K562 (cell line): ENCODE data around the gene HRH3. TPM values are rescaled to one million over a fixed set of nuclear protein-coding genes. Genes with fewer than 3 reads are reported as not detected.

Experiments
- ATAC-seq: fragments of 200-7000 bp; cut with Tn5 transposase; 3 replicates; pipeline ENCODE4 v1.9.1; 2020; ENCODE audit warnings: moderate library complexity
- BruUV-seq: library from RNA; stranded (reverse); fragments of 400-500 nt; replicated peaks from 2 replicates; lab custom pipeline; 2021; lab: Mats Ljungman, UMichigan
- CTCF ChIA-PET: fragments of 300-600 bp; formaldehyde crosslinking; extraction: SDS; loops from one replicate; lab custom pipeline; 2021; ENCODE audit warnings: low intra/inter-chr PET ratio; lab: Yijun Ruan, JAX
- POLR2A ChIA-PET: fragments of 300-600, 350-650 bp; sonication (Branson Sonifier 250); formaldehyde crosslinking; extraction: SDS; loops from one replicate; lab custom pipeline; 2021; ENCODE audit warnings: antibody characterized with exemption, inconsistent platforms; lab: Yijun Ruan, JAX
- DNase-seq, 4 experiments: peaks; one replicate each; pipeline versions ENCODE4 v3.0.0 to v3.0.0-alpha.2; 2011 to 2018; ENCODE audit warnings: low spot score in 3 of 4, mixed read lengths in 3 of 4; ENCODE audit errors: extremely low read depth in 1 of 4
- FAIRE-seq: peaks from 2 replicates; lab custom pipeline; 2011; peaks lifted over from hg19 to GRCh38; lab: Jason Lieb, UNC
- H2AFZ ChIP-seq: 2 replicates; pipeline ENCODE4 v1.6.0; 2011; ENCODE audit warnings: low read depth, low read length, control low read depth, inconsistent platforms
- H3K27ac ChIP-seq: fragments of 200-600 bp; 3 replicates; pipeline ENCODE4 v1.8.0; 2011; ENCODE audit warnings: low read depth, mild to moderate bottlenecking, control low read depth, inconsistent platforms, low read length, moderate library complexity, mixed read lengths; ENCODE audit errors: extremely low read depth
- H3K27me3 ChIP-seq, 2 experiments: fragments of 300-600 bp in 1 of 2; 2 replicates in 1 of 2; 3 replicates in 1 of 2; pipeline versions ENCODE4 v1.6.0 to v1.8.0; 2011; ENCODE audit warnings: inconsistent platforms in 2 of 2, low read length in 2 of 2, mild to moderate bottlenecking in 1 of 2, mixed read lengths in 1 of 2, moderate library complexity in 1 of 2; ENCODE audit not compliant: control insufficient read depth in 2 of 2, insufficient read depth in 2 of 2
- H3K36me3 ChIP-seq: fragments of 300-600 bp; 3 replicates; pipeline ENCODE4 v1.8.0; 2011; ENCODE audit warnings: mild to moderate bottlenecking, low read length, inconsistent platforms; ENCODE audit not compliant: control insufficient read depth, insufficient read depth
- H3K4me1 ChIP-seq, 2 experiments: fragments of 200-600 bp in 1 of 2; replicated peaks in 1 of 2; 2 replicates in 1 of 2; 3 replicates in 1 of 2; pipeline versions ENCODE4 v1.5.1 to v1.8.0; 2011; ENCODE audit warnings: inconsistent platforms in 2 of 2, low read length in 2 of 2, mild to moderate bottlenecking in 1 of 2, mixed read lengths in 1 of 2, moderate library complexity in 1 of 2; ENCODE audit not compliant: control insufficient read depth in 2 of 2, insufficient read depth in 2 of 2
- H3K4me2 ChIP-seq: 2 replicates; pipeline ENCODE4 v1.6.1; 2011; ENCODE audit warnings: low read length, control low read depth, inconsistent platforms, mixed read lengths; ENCODE audit not compliant: insufficient read depth
- H3K4me3 ChIP-seq: fragments of 200-600 bp; sonication (generic), shearing (Covaris generic); 2 replicates; pipeline ENCODE4 v1.5.1; 2016; ENCODE audit warnings: control low read depth, inconsistent platforms
- H3K79me2 ChIP-seq: fragments of 200-600 bp; 3 replicates; pipeline ENCODE4 v1.8.0; 2011; ENCODE audit warnings: low read length, inconsistent platforms; ENCODE audit not compliant: control insufficient read depth, insufficient read depth
- H3K9ac ChIP-seq, 2 experiments: 2 replicates each; pipeline versions ENCODE4 v1.6.0 to v1.6.1; 2011; ENCODE audit warnings: low read depth in 2 of 2, low read length in 2 of 2, control low read depth in 1 of 2, inconsistent platforms in 1 of 2, mild to moderate bottlenecking in 1 of 2, mixed read lengths in 1 of 2; ENCODE audit not compliant: insufficient read depth in 1 of 2
- H3K9me1 ChIP-seq: one replicate; pipeline ENCODE4 v1.6.0; 2011; ENCODE audit warnings: inconsistent platforms, mild to moderate bottlenecking, low read length, moderate library complexity; ENCODE audit not compliant: control insufficient read depth, insufficient read depth
- H3K9me3 ChIP-seq: replicated peaks from 2 replicates; pipeline ENCODE4 v1.5.1; 2011; ENCODE audit warnings: low read depth, low read length, inconsistent platforms; ENCODE audit not compliant: control insufficient read depth, insufficient read depth
- H4K20me1 ChIP-seq: replicated peaks from 2 replicates; pipeline ENCODE4 v1.6.1; 2011; ENCODE audit warnings: low read length, inconsistent platforms, mixed read lengths; ENCODE audit not compliant: control insufficient read depth, insufficient read depth
- BMI1 ChIP-seq: fragments of 150-350 bp; IDR thresholded peaks from 2 replicates; pipeline ENCODE4 v1.6.1; 2014; ENCODE audit warnings: low read length
- DDX20 ChIP-seq: fragments of 450-650 bp; IDR thresholded peaks from 2 replicates; pipeline ENCODE4 v1.6.1; 2016; ENCODE audit warnings: missing genetic modification characterization, low read depth, mild to moderate bottlenecking, missing compliant biosample characterization, moderate library complexity
- NR2F6 ChIP-seq: fragments of 450-650 bp; formaldehyde crosslinking; IDR thresholded peaks from 2 replicates; pipeline ENCODE4 v1.4.0; 2020; ENCODE audit warnings: mild to moderate bottlenecking
- PHB2 ChIP-seq: fragments of 450-650 bp; IDR thresholded peaks from 2 replicates; pipeline ENCODE4 v1.6.1; 2017; ENCODE audit warnings: low read depth
- POLR3A ChIP-seq: IDR thresholded peaks from 2 replicates; pipeline ENCODE4 v1.6.1; 2011; ENCODE audit warnings: borderline replicate concordance, mild to moderate bottlenecking, moderate library complexity; ENCODE audit not compliant: insufficient read length, insufficient read depth; ENCODE audit errors: extremely low read depth
- RAD21 ChIP-seq, 2 experiments: fragments of 250-450 bp in 1 of 2; fragments of 450-650 bp in 1 of 2; sonication (Bioruptor Pico) in 1 of 2; formaldehyde crosslinking in 1 of 2; IDR thresholded peaks in 1 of 2; conservative IDR thresholded peaks in 1 of 2; 2 replicates each; pipeline versions ENCODE4 v1.4.0 to v1.8.0; 2020 to 2022; ENCODE audit warnings: mild to moderate bottlenecking in 2 of 2, moderate library complexity in 1 of 2
- SMC3 ChIP-seq: conservative IDR thresholded peaks from 2 replicates; pipeline ENCODE4 v1.6.1; 2011; ENCODE audit warnings: low read depth, low read length, improper control_type of control experiment; ENCODE audit not compliant: insufficient read depth
- TRIM24 ChIP-seq, 2 experiments: fragments of 450-650 bp; IDR thresholded peaks; 2 replicates each; pipeline ENCODE4 v1.6.1; 2016
- WHSC1 ChIP-seq: IDR thresholded peaks from one replicate; pipeline ENCODE4 v1.6.1; 2012; ENCODE audit warnings: low read length, control low read depth, inconsistent platforms
- ZNF253 ChIP-seq: fragments of 250-450 bp; sonication (Bioruptor Pico); conservative IDR thresholded peaks from 2 replicates; pipeline ENCODE4 v1.6.1; 2021; ENCODE audit warnings: mild to moderate bottlenecking
- ZNF3 ChIP-seq: fragments of 250-450 bp; sonication (Bioruptor Pico); IDR thresholded peaks from 2 replicates; pipeline ENCODE4 v1.5.0; 2021; ENCODE audit warnings: mild to moderate bottlenecking, moderate library complexity
- ZNF311 ChIP-seq: fragments of 250-450 bp; sonication (Bioruptor Pico); IDR thresholded peaks from 2 replicates; pipeline ENCODE4 v1.4.0; 2020; ENCODE audit warnings: mild to moderate bottlenecking, moderate library complexity
- ZNF408 ChIP-seq: fragments of 250-450 bp; sonication (Bioruptor Pico); IDR thresholded peaks from 2 replicates; pipeline ENCODE4 v1.4.0; 2020; ENCODE audit warnings: low read depth, mild to moderate bottlenecking, moderate library complexity
- WGBS: fragments of 100-300 bp; shearing (Covaris generic); methylation state at CpG from one replicate; pipeline ENCODE4 v1.1.6; 2016; ENCODE audit warnings: low coverage, mixed read lengths; ENCODE audit not compliant: insufficient coverage; ENCODE audit errors: missing lambda C conversion rate; 5-methylcytosine and 5-hydroxymethylcytosine counted together
- in situ Hi-C: fragments of 300-500 bp; cut with MboI; formaldehyde crosslinking; loops from 4 replicates; pipeline ENCODE4 v1.15.0; 2018; ENCODE audit warnings: inconsistent platforms, mixed read lengths
- intact Hi-C: fragments of 100-400 bp; cut with micrococcal nuclease; formaldehyde crosslinking; loops from 2 replicates; pipeline ENCODE4 v1.14.2; 2022
- polyA plus RNA-seq, 8 experiments: library from polyadenylated mRNA; depleted of rRNA in 4 of 8; stranded (reverse) in 5 of 8; unstranded in 3 of 8; fragments of >200 nt; fragmentation: Nextera tagmentation in 2 of 8; fragmentation: Illumina TruSeq in 1 of 8; extraction: Ambion mirVana in 2 of 8; extraction: Trizol in 1 of 8; gene quantifications; 2 replicates each; pipeline versions ENCODE4 v1.2.1 to v1.2.3, GENCODE V29; 2011 to 2014; ENCODE audit warnings: inconsistent platforms in 1 of 8, missing spikeins in 1 of 8
- total RNA-seq, 7 experiments: library from RNA; depleted of rRNA in 6 of 7; stranded (reverse); fragments of >200 nt in 6 of 7; fragmentation: Illumina TruSeq in 2 of 7; extraction: Trizol in 2 of 7; gene quantifications; 2 replicates each; pipeline versions ENCODE4 v1.2.1 to v1.2.3, GENCODE V29; 2011 to 2021; ENCODE audit warnings: low replicate concordance in 1 of 7
- TF ChIP-seq, protein P1 (sequence below): IDR thresholded peaks from 2 replicates; pipeline ENCODE4 v1.6.1; 2011; ENCODE audit warnings: borderline replicate concordance, low read depth, mild to moderate bottlenecking, moderate library complexity, low read length; ENCODE audit not compliant: insufficient read depth, poor library complexity, severe bottlenecking
- TF ChIP-seq, protein P2 (sequence below): fragments of 250-450 bp; sonication (Bioruptor Pico); IDR thresholded peaks from 2 replicates; pipeline ENCODE4 v1.4.0; 2020; ENCODE audit warnings: mild to moderate bottlenecking, moderate library complexity
- TF ChIP-seq, protein P3 (sequence below): IDR thresholded peaks from 2 replicates; pipeline ENCODE4 v1.6.1; 2014; ENCODE audit warnings: antibody characterized with exemption
- TF ChIP-seq, protein P4 (sequence below): fragments of 250-450 bp; sonication (Bioruptor Pico); IDR thresholded peaks from 2 replicates; pipeline ENCODE4 v1.8.0; 2022; ENCODE audit warnings: moderate library complexity, mild to moderate bottlenecking, inconsistent platforms

The HRH3 gene
- total and polyA plus RNA-seq, 9 of the 15 experiments (the other 6 are each of a cell fraction or from before 2014, with no cell fraction given): not detected

DNA sequence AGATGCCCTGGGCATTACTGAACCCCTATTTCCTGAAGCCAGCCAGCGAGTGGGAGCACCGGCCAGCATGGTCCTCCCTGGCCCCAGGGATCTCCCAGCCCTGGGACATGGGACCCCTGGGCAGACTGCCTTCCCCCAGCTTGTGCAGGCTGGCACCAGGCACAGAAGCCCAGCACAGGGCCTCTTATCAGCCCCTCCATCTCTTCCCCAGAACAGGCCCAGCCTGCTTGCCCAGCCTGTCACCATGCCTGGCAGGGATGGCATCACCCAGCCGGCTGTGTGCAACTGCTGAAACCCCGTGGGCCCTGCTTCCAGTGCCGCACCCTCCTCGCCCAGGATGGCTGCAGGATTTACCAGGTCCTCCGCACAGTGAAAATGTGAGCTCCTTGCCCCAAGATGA is 12.1 kb upstream of the HRH3 start:
- Histone ChIP-seq H2AFZ (no peak overlapping the region), H3K9me3 (peaks cover 7% of the 10 kb centered on the region; the same call in 1 of the 2 replicates), H3K27me3 (peaks cover 0 to 6% of the 10 kb centered on the region in 2 experiments; a peak in 1 of 5 replicates), H3K9ac (no peak overlapping the region), H4K20me1 (no peaks in the 10 kb centered on the region), H3K4me1 (peaks cover 5 to 47% of the 10 kb centered on the region in 2 experiments; a peak in 4 of 5 replicates), H3K27ac (no peak overlapping the region), H3K9me1 (peaks cover 3% of the 10 kb centered on the region), H3K79me2 (no peaks in the 10 kb centered on the region), H3K36me3 (no peaks in the 10 kb centered on the region), H3K4me2 (no peak overlapping the region), H3K4me3 (no peak overlapping the region)
- intact Hi-C loops (no loop called here), in situ Hi-C loops (no loop called here)
- CTCF ChIA-PET: no interaction called here
- DNase-seq (no peak), ATAC-seq (no peak), FAIRE-seq (no peak)
- WGBS: 14% methylated on average over 7 of the region's 7 CpGs
- POLR2A ChIA-PET: no interaction called here
- no TSS peak for BruUV-seq
- no peak for TF ChIP-seq POLR3A
- no peak for TF ChIP-seq SMC3
- TF ChIP-seq, protein P1, sequence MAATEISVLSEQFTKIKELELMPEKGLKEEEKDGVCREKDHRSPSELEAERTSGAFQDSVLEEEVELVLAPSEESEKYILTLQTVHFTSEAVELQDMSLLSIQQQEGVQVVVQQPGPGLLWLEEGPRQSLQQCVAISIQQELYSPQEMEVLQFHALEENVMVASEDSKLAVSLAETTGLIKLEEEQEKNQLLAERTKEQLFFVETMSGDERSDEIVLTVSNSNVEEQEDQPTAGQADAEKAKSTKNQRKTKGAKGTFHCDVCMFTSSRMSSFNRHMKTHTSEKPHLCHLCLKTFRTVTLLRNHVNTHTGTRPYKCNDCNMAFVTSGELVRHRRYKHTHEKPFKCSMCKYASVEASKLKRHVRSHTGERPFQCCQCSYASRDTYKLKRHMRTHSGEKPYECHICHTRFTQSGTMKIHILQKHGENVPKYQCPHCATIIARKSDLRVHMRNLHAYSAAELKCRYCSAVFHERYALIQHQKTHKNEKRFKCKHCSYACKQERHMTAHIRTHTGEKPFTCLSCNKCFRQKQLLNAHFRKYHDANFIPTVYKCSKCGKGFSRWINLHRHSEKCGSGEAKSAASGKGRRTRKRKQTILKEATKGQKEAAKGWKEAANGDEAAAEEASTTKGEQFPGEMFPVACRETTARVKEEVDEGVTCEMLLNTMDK: no peak
- TF ChIP-seq BMI1: no peak
- TF ChIP-seq, protein P2, sequence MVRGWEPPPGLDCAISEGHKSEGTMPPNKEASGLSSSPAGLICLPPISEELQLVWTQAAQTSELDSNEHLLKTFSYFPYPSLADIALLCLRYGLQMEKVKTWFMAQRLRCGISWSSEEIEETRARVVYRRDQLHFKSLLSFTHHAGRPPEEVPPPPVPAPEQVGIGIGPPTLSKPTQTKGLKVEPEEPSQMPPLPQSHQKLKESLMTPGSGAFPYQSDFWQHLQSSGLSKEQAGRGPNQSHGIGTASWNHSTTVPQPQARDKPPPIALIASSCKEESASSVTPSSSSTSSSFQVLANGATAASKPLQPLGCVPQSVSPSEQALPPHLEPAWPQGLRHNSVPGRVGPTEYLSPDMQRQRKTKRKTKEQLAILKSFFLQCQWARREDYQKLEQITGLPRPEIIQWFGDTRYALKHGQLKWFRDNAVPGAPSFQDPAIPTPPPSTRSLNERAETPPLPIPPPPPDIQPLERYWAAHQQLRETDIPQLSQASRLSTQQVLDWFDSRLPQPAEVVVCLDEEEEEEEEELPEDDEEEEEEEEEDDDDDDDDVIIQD (CRISPR knock-in tag): no peak
- TF ChIP-seq TRIM24 (IDR thresholded peaks at IDR 0.05): no peak
- TF ChIP-seq ZNF311 (CRISPR knock-in tag): no peak
- TF ChIP-seq NR2F6: no peak
- no peak for TF ChIP-seq PHB2
- no peak for TF ChIP-seq ZNF253 (CRISPR knock-in tag)
- no peak for TF ChIP-seq ZNF3 (CRISPR knock-in tag)
- no peak for TF ChIP-seq RAD21 (CRISPR knock-in tag; conservative IDR thresholded peaks at IDR 0.05 in 1 of 2, IDR thresholded peaks at IDR 0.05 in 1 of 2)
- TF ChIP-seq, protein P3, sequence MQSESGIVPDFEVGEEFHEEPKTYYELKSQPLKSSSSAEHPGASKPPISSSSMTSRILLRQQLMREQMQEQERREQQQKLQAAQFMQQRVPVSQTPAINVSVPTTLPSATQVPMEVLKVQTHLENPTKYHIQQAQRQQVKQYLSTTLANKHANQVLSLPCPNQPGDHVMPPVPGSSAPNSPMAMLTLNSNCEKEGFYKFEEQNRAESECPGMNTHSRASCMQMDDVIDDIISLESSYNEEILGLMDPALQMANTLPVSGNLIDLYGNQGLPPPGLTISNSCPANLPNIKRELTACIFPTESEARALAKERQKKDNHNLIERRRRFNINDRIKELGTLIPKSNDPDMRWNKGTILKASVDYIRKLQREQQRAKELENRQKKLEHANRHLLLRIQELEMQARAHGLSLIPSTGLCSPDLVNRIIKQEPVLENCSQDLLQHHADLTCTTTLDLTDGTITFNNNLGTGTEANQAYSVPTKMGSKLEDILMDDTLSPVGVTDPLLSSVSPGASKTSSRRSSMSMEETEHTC: no peak
- TF ChIP-seq DDX20 (tag): no peak
- TF ChIP-seq, protein P4, sequence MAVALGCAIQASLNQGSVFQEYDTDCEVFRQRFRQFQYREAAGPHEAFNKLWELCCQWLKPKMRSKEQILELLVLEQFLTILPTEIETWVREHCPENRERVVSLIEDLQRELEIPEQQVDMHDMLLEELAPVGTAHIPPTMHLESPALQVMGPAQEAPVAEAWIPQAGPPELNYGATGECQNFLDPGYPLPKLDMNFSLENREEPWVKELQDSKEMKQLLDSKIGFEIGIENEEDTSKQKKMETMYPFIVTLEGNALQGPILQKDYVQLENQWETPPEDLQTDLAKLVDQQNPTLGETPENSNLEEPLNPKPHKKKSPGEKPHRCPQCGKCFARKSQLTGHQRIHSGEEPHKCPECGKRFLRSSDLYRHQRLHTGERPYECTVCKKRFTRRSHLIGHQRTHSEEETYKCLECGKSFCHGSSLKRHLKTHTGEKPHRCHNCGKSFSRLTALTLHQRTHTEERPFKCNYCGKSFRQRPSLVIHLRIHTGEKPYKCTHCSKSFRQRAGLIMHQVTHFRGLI (CRISPR knock-in tag): no peak
- no peak for TF ChIP-seq ZNF408
- no peak for TF ChIP-seq WHSC1
